ENCODE results near the gene APOA5. TPM values are rescaled to one million over a fixed set of nuclear protein-coding genes. Genes with fewer than 3 reads are reported as not detected.

The APOA5 gene
- total RNA-seq, 1 experiment from 2014 or later: not detected

DNA sequence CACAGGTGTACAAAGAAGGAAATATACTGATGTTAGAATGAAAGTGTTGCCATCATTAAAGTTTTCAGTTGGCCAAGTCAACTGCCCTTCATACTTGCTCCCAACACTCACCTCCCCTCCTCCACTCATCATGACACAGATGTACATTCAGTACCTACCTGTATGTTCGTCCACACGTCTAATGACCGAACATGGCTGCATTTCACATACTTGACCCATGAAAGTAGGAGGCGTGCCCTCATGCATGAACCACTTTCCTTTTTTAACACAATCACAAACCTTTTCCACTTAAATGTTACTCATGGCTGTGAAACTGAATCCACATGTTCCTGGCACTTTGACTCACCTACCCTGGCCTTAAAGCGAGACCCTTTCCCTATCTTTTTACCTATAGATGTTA lies 15.7 kb downstream of the APOA5 start:
- ATAC-seq (no peak), DNase-seq (no peak)
- Histone ChIP-seq H3K4me1 (ENCODE audit: insufficient read depth, low read length) (peaks cover 22% of the 10 kb centered on the region), H3K27ac (ENCODE audit: low read length) (no peak overlapping the region), H3K9me3 (ENCODE audit: low read length) (no peaks in the 10 kb centered on the region), H3F3A (ENCODE audit: low read length, unreplicated experiment) (peaks cover 6% of the 10 kb centered on the region), H3K36me3 (ENCODE audit: low read depth, low read length) (peaks cover 45% of the 10 kb centered on the region), H3K4me3 (ENCODE audit: low read length) (no peak overlapping the region), H3K9ac (ENCODE audit: low read length) (no peak overlapping the region), H4K20me1 (ENCODE audit: low read length) (no peaks in the 10 kb centered on the region), H3K79me2 (ENCODE audit: low read length) (peaks cover 18% of the 10 kb centered on the region), H3K27me3 (ENCODE audit: low read length) (no peaks in the 10 kb centered on the region), H3K4me2 (ENCODE audit: low read length) (no peak overlapping the region), H3K9me2 (replicated peaks; ENCODE audit: low read length) (no peaks in the 10 kb centered on the region), H2AFZ (ENCODE audit: low read length) (no peak overlapping the region)
- POLR2A ChIA-PET (ENCODE audit: unreplicated experiment): no interaction called here
- no TSS peak for BruUV-seq (replicated peaks)
- CTCF ChIA-PET: no interaction called here
- TF ChIP-seq, protein P1, sequence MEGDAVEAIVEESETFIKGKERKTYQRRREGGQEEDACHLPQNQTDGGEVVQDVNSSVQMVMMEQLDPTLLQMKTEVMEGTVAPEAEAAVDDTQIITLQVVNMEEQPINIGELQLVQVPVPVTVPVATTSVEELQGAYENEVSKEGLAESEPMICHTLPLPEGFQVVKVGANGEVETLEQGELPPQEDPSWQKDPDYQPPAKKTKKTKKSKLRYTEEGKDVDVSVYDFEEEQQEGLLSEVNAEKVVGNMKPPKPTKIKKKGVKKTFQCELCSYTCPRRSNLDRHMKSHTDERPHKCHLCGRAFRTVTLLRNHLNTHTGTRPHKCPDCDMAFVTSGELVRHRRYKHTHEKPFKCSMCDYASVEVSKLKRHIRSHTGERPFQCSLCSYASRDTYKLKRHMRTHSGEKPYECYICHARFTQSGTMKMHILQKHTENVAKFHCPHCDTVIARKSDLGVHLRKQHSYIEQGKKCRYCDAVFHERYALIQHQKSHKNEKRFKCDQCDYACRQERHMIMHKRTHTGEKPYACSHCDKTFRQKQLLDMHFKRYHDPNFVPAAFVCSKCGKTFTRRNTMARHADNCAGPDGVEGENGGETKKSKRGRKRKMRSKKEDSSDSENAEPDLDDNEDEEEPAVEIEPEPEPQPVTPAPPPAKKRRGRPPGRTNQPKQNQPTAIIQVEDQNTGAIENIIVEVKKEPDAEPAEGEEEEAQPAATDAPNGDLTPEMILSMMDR (conservative IDR thresholded peaks at IDR 0.05; ENCODE audit: low read depth, low read length): no peak
- TF ChIP-seq EZH2phosphoT487 (IDR thresholded peaks at IDR 0.05; ENCODE audit: borderline replicate concordance, low read length) (no peak), EZH2 (IDR thresholded peaks at IDR 0.05; ENCODE audit: low read length, unreplicated experiment) (no peak)
- intact Hi-C loops (cut with micrococcal nuclease): no loop called here

DNA sequence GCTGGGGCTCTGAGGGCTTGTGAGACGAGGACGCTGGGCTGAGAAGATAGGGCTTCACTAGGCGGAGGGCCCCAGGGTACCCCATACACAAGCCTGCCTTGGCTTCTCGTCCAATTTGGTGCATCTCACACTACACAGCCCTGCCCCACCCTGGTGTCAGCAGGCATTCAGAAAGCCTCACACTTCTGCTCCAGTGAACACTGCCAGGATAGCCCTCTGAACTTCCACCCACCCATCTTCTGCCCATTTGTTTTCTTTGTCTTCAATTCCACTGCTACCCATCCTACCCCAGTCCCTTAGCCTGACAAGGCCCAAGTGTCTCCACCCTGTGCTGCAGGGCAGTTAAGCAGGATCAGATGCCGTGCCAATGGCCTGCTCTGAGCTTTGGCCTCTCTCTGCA lies 17.0 kb downstream of the APOA5 start:
- CTCF ChIA-PET: no interaction called here

More for the DNA sequence above, 17.0 kb downstream of the APOA5 start:
- peaks cover 6% of the 10 kb centered on the region for H3F3A ChIP-seq (ENCODE audit: low read length, unreplicated experiment)
- peaks cover 37% of the 10 kb centered on the region for H3K36me3 ChIP-seq (ENCODE audit: low read depth, low read length)
- no TSS peak for BruUV-seq (replicated peaks)
- H3K4me3 ChIP-seq (ENCODE audit: low read length): no peak overlapping the region
- H3K4me1 ChIP-seq (ENCODE audit: insufficient read depth, low read length): peaks cover 23% of the 10 kb centered on the region
- intact Hi-C loops (cut with micrococcal nuclease): loop anchor here (5.0 kb wide), 3 partner anchors 63 to 333 kb away; partner anchors contain the start of gene APOA1
- H3K9ac ChIP-seq (ENCODE audit: low read length): no peak overlapping the region
- no peaks in the 10 kb centered on the region for H3K9me3 ChIP-seq (ENCODE audit: low read length)
- H3K27me3 ChIP-seq (ENCODE audit: low read length): no peaks in the 10 kb centered on the region
- TF ChIP-seq EZH2phosphoT487 (IDR thresholded peaks at IDR 0.05; ENCODE audit: borderline replicate concordance, low read length): no peak
- TF ChIP-seq, protein P1 (conservative IDR thresholded peaks at IDR 0.05; ENCODE audit: low read depth, low read length): no peak
- TF ChIP-seq EZH2 (IDR thresholded peaks at IDR 0.05; ENCODE audit: low read length, unreplicated experiment): no peak
- no peak for ATAC-seq
- H3K9me2 ChIP-seq (replicated peaks; ENCODE audit: low read length): no peaks in the 10 kb centered on the region
- no peak overlapping the region for H2AFZ ChIP-seq (ENCODE audit: low read length)
- H3K4me2 ChIP-seq (ENCODE audit: low read length): no peak overlapping the region
- POLR2A ChIA-PET (ENCODE audit: unreplicated experiment): interaction anchor here (0.6 kb wide), 1 partner anchor 44 kb away, joined by 3 read pairs; no protein-coding TSS in a partner anchor
- no peak for DNase-seq
- no peak overlapping the region for H3K27ac ChIP-seq (ENCODE audit: low read length)
- H4K20me1 ChIP-seq (ENCODE audit: low read length): no peaks in the 10 kb centered on the region
- peaks cover 22% of the 10 kb centered on the region for H3K79me2 ChIP-seq (ENCODE audit: low read length)

Measured in PC-3 (cell line).